GM21423 (cell line): Measurements from ENCODE around the gene ASPG.

Source experiments
- ATAC-seq: cut with Tn5 transposase; IDR thresholded peaks from one replicate; pipeline ENCODE4 v1.9.1; 2021; ENCODE audit warnings: mild to moderate bottlenecking, moderate library complexity; ENCODE audit not compliant: unreplicated experiment

Gene ASPG

GRCh38 chr14:104104076-104104901, 18.8 kb downstream of the ASPG start:
- ATAC-seq = no peak

GRCh38 chr14:104105071-104105821, 19.7 kb downstream of the ASPG start:
- ATAC-seq = no peak

GRCh38 chr14:104105822-104106470, 20.4 kb downstream of the ASPG start:
- ATAC-seq = no peak

- no peak for ATAC-seq
These were observed 21.0 kb downstream of the ASPG start for GRCh38 chr14:104106471-104106991.

- no peak for ATAC-seq
These were observed 21.6 kb downstream of the ASPG start for GRCh38 chr14:104107101-104107581.

- ATAC-seq = no peak
These were observed 22.4 kb downstream of the ASPG start for GRCh38 chr14:104107611-104108569.

GRCh38 chr14:104108570-104109541, 23.4 kb downstream of the ASPG start:
- ATAC-seq = no peak

GRCh38 chr14:104109731-104110361, 24.3 kb downstream of the ASPG start:
- no peak for ATAC-seq

- ATAC-seq = no peak
These were observed 25.1 kb downstream of the ASPG start for GRCh38 chr14:104110491-104111209.

- no peak for ATAC-seq
These were observed 26.0 kb downstream of the ASPG start for GRCh38 chr14:104111301-104112112.

- ATAC-seq = no peak
These were observed 26.6 kb downstream of the ASPG start for GRCh38 chr14:104112113-104112505.

- no peak for ATAC-seq
These were observed 27.4 kb downstream of the ASPG start for GRCh38 chr14:104112609-104113571.

- ATAC-seq = no peak
These were observed 28.3 kb downstream of the ASPG start for GRCh38 chr14:104113631-104114420.

GRCh38 chr14:104114421-104115130, 29.1 kb downstream of the ASPG start:
- no peak for ATAC-seq
